Omental fat pad (tissue), 4 donors: ENCODE measurements around the gene C19orf85. TPM values are rescaled to one million over a fixed set of nuclear protein-coding genes. Genes with fewer than 3 reads are reported as not detected.

Experiments
- ATAC-seq: fragments of 150-250 bp; one replicate; pipeline ENCODE4 v1.9.1; 2016; ENCODE audit warnings: mild to moderate bottlenecking, moderate library complexity; ENCODE audit not compliant: low FRiP score
- DNase-seq: peaks from one replicate; pipeline ENCODE4 v3.0.0-alpha.2; 2019; ENCODE audit warnings: low spot score
- CTCF ChIP-seq, 3 donors: fragments of 450-650 bp; IDR thresholded peaks; one replicate each; pipeline ENCODE4 v1.5.1; 2016 to 2017; ENCODE audit warnings: antibody characterized with exemption in 3 of 3, mild to moderate bottlenecking in 3 of 3, moderate library complexity in 2 of 3
- total RNA-seq, 4 donors: library from RNA; depleted of rRNA; stranded (reverse); fragments of >200 nt; gene quantifications; one replicate each; pipeline ENCODE4 v1.1.0, GENCODE V29; 2016

Gene C19orf85
- total RNA-seq, 4 donors from 2014 or later, result not detected

DNA sequence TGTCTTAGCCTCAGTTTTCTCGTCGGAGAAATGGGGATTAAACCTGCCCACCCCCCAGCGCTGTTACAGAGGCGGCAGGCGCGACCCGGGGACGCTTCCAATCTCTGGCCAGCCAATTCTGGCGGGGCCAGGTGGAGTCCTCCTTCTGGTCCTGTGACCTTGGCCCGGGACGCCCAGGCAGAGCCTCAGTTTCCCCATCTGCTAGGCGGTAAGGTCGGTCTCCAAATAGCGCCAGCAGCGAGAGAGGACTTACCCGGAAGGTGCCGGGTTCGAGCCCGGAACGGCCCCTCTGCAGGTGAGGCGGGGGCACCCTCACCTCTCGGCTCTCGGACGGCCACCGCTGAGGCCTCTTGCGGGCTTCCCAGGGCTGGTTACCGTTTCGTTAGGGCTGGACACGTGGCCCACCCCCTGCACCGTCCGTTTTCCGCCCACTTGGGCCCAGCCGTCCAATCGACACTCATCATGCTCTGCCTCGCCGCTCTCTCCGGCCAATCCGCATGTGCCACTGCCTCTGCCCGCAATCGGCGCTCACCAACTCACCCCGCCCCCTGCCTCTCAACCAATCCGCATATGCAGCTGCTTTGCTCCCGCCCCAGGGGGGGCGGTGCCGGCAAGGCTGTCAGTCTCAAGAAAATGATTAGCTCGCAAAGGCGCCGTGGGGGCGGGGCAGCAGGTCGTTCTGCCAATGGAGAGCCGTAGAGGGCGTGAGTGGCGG lies 3.1 kb downstream of the C19orf85 start, which contains the start of gene ISOC2:
ISOC2 (minus strand) TSS at position 384 of the 715 bp plus-strand sequence. CDS start 5,156 bp downstream, outside the sequence.
- no peak for TF ChIP-seq CTCF (IDR thresholded peaks at IDR 0.05)
- ATAC-seq, result peak; percentile 96
- peak; percentile 99 for DNase-seq

DNA sequence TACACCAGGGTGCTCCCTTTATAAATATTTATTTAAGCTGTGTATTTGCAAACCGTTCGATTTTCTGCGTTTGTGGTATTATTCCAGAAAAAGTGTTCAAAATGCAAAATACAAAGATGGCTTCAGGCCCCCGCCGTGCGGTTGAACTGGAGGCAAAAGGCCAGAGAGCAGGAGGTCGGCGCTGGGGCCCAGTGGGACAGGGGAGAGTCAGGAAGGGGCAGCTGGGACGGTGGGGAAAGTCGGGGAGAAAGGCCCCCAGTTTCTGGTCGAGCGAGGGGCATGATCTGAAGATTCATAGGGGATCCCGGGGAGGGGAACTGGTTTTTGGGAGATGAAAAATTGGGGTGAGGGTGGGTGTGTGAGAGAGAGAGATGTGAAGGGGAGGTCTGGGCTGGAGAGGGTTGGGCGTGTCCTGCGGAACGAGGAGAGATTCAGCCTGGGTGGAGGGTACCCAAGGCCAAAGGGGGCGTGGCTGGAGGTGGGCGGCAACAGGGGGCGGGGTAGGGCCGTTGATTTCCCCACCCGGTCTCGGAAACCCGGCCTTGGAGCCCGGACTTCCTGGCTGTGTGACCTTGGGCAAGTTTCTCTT lies 3.8 kb downstream of the C19orf85 start:
- no peak for TF ChIP-seq CTCF (IDR thresholded peaks at IDR 0.05)
- ATAC-seq, result peak; percentile 70
- peak; percentile 82 for DNase-seq

DNA sequence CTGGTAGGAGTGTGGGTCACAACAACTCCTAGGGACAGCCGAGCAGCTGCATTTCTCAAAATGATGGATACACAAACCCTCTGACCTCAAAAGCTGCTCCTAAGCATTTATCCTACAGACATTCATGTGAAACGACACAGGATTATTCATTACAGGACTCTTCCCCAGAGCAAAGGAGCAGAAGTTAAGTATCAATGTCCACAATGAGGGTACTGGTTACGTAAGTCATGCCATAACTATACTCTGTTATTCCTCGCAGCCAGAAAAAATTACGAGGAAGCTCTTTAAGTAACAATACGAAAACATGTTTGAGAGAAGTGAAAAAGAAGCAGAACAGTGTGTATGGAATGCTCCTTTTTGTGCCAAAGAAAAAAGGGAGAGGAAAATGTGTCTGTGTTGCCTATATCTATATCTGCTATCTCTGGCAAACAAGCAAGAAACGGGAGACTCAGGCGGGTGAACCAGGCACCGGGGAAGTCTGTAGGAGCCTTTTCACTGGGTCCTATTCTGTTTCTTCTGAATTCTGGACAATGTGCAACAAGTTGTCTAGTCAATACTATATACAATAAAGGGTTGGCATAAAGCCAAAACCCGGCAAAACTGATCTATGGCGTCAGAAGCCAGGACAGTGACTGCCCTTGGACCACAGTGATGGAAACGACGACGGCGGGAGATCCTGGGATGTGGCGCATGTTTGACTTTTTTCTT lies 4.4 kb downstream of the C19orf85 start:
- ATAC-seq, result no peak
- no peak for DNase-seq
- TF ChIP-seq CTCF (IDR thresholded peaks at IDR 0.05), result no peak

DNA sequence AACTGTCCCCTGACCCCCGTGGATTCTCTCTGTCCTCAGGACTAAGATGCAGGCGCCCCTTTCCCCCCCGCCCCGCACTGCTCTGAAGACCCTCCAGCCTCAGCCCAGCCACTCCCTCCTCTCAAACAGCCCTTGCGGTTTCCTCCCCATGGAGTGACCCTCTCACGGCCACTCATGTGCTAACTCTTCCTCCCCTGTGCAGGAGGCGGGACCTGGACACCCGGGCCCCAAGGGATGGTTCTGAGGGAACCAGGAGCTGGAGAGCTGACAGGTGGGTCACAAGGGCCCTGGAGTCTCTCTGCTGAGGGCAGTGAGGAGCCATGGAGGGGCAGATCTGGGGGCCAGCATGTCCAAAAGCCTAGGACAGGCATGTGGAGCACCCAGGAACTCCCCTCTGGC lies 5.0 kb downstream of the C19orf85 start:
- TF ChIP-seq CTCF (IDR thresholded peaks at IDR 0.05), result no peak
- DNase-seq (no peak), ATAC-seq (no peak)

DNA sequence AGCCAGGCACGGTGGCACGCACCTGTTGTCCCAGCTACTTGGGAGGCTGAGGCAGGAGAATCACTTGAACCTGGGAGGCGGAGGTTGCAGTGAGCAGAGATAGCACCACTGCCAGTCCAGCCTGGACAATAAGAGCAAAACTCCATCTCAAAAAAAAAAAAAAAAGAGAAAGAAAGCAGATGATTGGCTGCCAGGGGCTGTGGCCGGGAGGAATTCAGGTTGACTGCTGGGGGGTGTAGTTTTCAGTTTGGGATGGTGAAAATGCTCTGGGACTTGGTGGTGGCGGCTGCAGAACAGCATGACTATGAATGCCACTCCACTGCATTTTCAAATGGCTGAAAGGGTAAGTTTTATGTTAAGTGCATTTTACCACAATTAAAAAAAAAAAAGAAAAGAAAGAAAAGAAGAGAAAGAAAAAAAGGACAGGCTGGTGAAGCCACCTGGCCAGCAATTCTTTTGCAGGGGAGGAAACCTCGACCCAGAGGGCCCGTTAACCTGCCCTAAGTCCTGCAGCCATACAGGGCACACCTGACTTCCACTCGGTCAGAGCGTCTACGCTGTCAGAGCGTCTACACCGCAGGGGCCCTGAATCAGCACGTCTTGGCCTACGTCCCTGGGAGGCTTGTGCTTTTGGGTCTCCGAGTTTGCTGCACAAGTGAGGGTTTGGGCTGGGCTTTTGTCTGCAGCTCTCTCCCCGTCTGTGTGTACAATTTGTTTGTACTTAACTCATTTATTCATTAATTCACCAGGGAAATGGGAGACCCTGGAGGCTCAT lies 6.7 kb downstream of the C19orf85 start:
- DNase-seq, result no peak
- TF ChIP-seq CTCF (IDR thresholded peaks at IDR 0.05), result no peak
- ATAC-seq, result no peak

GRCh38 chr19:55456347-55456746 lies 8.2 kb downstream of the C19orf85 start:
- DNase-seq, result no peak
- ATAC-seq, result no peak
- TF ChIP-seq CTCF (IDR thresholded peaks at IDR 0.05), result no peak
